A549 (cell line): ENCODE results near the gene GPR37L1.

Experiments used
- CBX2 ChIP-seq: fragments of 200-600 bp; sonication (generic); IDR thresholded peaks from 2 replicates; pipeline ENCODE4 v1.6.1; 2016; ENCODE audit warnings: low read depth, mild to moderate bottlenecking, borderline replicate concordance
- CTCF ChIP-seq: fragments of >200 bp; sonication (Bioruptor Twin); formaldehyde crosslinking; IDR thresholded peaks from 3 replicates; pipeline ENCODE4 v1.5.1; 2016
- EP300 ChIP-seq, 2 experiments: fragments of >200 bp; sonication (Bioruptor Twin); formaldehyde crosslinking; IDR thresholded peaks; 2 replicates in 1 of 2; 3 replicates in 1 of 2; pipeline ENCODE4 v1.6.1; 2016 to 2017
- HDAC2 ChIP-seq: fragments of 200-600 bp; sonication (generic); IDR thresholded peaks from 2 replicates; pipeline ENCODE4 v1.6.1; 2016
- MAX ChIP-seq: IDR thresholded peaks from 2 replicates; pipeline ENCODE4 v1.6.1; 2012
- POLR2A ChIP-seq: IDR thresholded peaks from 2 replicates; pipeline ENCODE4 v1.6.1; 2012; ENCODE audit warnings: mild to moderate bottlenecking, low read length
- RAD21 ChIP-seq, 2 experiments: fragments of >200 bp in 1 of 2; sonication (Bioruptor Twin) in 1 of 2; formaldehyde crosslinking in 1 of 2; IDR thresholded peaks in 1 of 2; conservative IDR thresholded peaks in 1 of 2; 2 replicates in 1 of 2; 3 replicates in 1 of 2; pipeline ENCODE4 v1.6.1; 2012 to 2018; ENCODE audit warnings: inconsistent platforms in 1 of 2
- REST ChIP-seq: fragments of 200-600 bp; sonication (generic); IDR thresholded peaks from 2 replicates; pipeline ENCODE4 v1.6.1; 2016; ENCODE audit warnings: antibody characterized with exemption, mild to moderate bottlenecking, moderate library complexity
- SMC3 ChIP-seq: fragments of >200 bp; sonication (Bioruptor Twin); formaldehyde crosslinking; IDR thresholded peaks from 3 replicates; pipeline ENCODE4 v1.6.1; 2018; ENCODE audit warnings: inconsistent platforms
- SREBF2 ChIP-seq: fragments of 450-650 bp; IDR thresholded peaks from 2 replicates; pipeline ENCODE4 v1.6.1; 2014; ENCODE audit warnings: mild to moderate bottlenecking, moderate library complexity

- TF ChIP-seq CTCF: no peak
- TF ChIP-seq SMC3: no peak
- no peak for TF ChIP-seq MAX
- TF ChIP-seq REST: no peak
- TF ChIP-seq RAD21 (conservative IDR thresholded peaks at IDR 0.05 in 1 of 2, IDR thresholded peaks at IDR 0.05 in 1 of 2): no peak
- no peak for TF ChIP-seq HDAC2
- no peak for TF ChIP-seq SREBF2
- TF ChIP-seq POLR2A: no peak
- TF ChIP-seq EP300 (IDR thresholded peaks at IDR 0.05): no peak
- no peak for TF ChIP-seq CBX2
These were observed 10.8 kb downstream of the GPR37L1 start for GRCh38 chr1:202133496-202133895.
